ENCODE data around the gene TRMT13. TPM values are rescaled to one million over a fixed set of nuclear protein-coding genes. Genes with fewer than 3 reads are reported as not detected.

TRMT13 gene
- total and polyA plus RNA-seq, 9 of the 15 experiments (the other 6 are each of a cell fraction or from before 2014, with no cell fraction given): 18.7 to 33.0 (median 28.9) TPM

GRCh38 chr1:100132566-100133477, at the start of gene TRMT13, which contains the start of gene SASS6 (continued):
- TF ChIP-seq CHD4 (IDR thresholded peaks at IDR 0.05; ENCODE audit: insufficient read depth, insufficient replicate concordance, low read depth, low read length, poor library complexity, severe bottlenecking) (peak; percentile 45), KAT8 (IDR thresholded peaks at IDR 0.05; ENCODE audit: low read depth) (no peak), ZNF395 (CRISPR knock-in tag; IDR thresholded peaks at IDR 0.05) (no peak; the same call in 1 of the 2 replicates), ATF7 (IDR thresholded peaks at IDR 0.05) (peak; percentile 89), PCBP1 (IDR thresholded peaks at IDR 0.05; ENCODE audit: low read depth, low read length, poor library complexity, severe bottlenecking) (no peak), ZNF41 (CRISPR knock-in tag; conservative IDR thresholded peaks at IDR 0.05) (no peak; the same call in 1 of the 2 replicates), ARNT (IDR thresholded peaks at IDR 0.05) (peak; percentile 44 to 54; a peak in 3 of 4 replicates), SMARCA4 (IDR thresholded peaks at IDR 0.05) (no peak), CCNT2 (IDR thresholded peaks at IDR 0.05; ENCODE audit: borderline replicate concordance, extremely low read depth, insufficient read length, low read depth, low read length) (no peak), ZNF592 (IDR thresholded peaks at IDR 0.05) (peak; percentile 44; the same call in 1 of the 2 replicates), RBM39 (optimal IDR thresholded peaks at IDR 0.05; ENCODE audit: low read depth, low read length) (no peak), TAF7 (tag; IDR thresholded peaks at IDR 0.05) (peak; percentile 13; the same call in 1 of the 2 replicates), CCAR2 (IDR thresholded peaks at IDR 0.05; ENCODE audit: low read depth, low read length) (0 out of 2 replicates have a peak, but pooled peaks have one; percentile 42), PKNOX1 (IDR thresholded peaks at IDR 0.05) (peak; percentile 47; the same call in 1 of the 2 replicates), ZNF79 (CRISPR knock-in tag; IDR thresholded peaks at IDR 0.05; ENCODE audit: low read depth) (no peak), NR4A1 (CRISPR knock-in tag; IDR thresholded peaks at IDR 0.05) (no peak), NR4A1 (tag; IDR thresholded peaks at IDR 0.05) (peak; percentile 33; the same call in 1 of the 2 replicates), RBM25 (IDR thresholded peaks at IDR 0.05; ENCODE audit: low read depth, low read length, severe bottlenecking) (no peak)
- TF ChIP-seq, protein P1, sequence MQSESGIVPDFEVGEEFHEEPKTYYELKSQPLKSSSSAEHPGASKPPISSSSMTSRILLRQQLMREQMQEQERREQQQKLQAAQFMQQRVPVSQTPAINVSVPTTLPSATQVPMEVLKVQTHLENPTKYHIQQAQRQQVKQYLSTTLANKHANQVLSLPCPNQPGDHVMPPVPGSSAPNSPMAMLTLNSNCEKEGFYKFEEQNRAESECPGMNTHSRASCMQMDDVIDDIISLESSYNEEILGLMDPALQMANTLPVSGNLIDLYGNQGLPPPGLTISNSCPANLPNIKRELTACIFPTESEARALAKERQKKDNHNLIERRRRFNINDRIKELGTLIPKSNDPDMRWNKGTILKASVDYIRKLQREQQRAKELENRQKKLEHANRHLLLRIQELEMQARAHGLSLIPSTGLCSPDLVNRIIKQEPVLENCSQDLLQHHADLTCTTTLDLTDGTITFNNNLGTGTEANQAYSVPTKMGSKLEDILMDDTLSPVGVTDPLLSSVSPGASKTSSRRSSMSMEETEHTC (IDR thresholded peaks at IDR 0.05): no peak

Measured in K562 (cell line).